Gastrocnemius medialis (tissue), 4 donors: Measurements from ENCODE around the gene SLC7A11.

ENCODE experiments used
- CTCF ChIP-seq, 5 experiments: fragments of 450-650 bp in 3 of 5; fragments of 200-600 bp in 2 of 5; sonication (generic) in 2 of 5; IDR thresholded peaks in 4 of 5; conservative IDR thresholded peaks in 1 of 5; 1 replicate in 4 of 5; 2 replicates in 1 of 5; pipeline ENCODE4 v1.5.1; 2016 to 2019; ENCODE audit warnings: antibody characterized with exemption in 5 of 5, mild to moderate bottlenecking in 3 of 5, moderate library complexity in 3 of 5
- POLR2A ChIP-seq, 2 donors: fragments of 450-650 bp; IDR thresholded peaks; one replicate each; pipeline ENCODE4 v1.6.1; 2017; ENCODE audit warnings: antibody characterized with exemption in 2 of 2, mild to moderate bottlenecking in 2 of 2, moderate library complexity in 2 of 2

DNA sequence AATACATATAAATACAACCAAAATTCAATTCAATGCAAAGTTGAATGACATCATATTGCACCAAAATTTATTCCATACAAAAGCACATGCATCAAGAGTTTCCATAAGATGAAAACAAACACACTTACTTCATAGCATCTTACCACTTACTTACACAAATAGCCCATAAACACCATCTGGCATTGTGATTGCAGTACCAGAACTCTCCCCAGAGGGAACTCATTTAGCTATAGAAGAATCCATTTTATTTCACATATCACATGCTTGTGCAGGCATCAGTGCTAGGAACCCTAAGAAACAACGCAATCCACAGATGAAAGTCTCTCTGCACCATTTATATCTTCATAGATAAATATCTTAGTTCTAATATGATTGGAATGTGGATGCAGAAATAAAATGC lies 77.9 kb downstream of the SLC7A11 start:
- TF ChIP-seq CTCF (IDR thresholded peaks at IDR 0.05 in 4 of 5, conservative IDR thresholded peaks at IDR 0.05 in 1 of 5) (no peak), POLR2A (IDR thresholded peaks at IDR 0.05) (no peak)
